Erythroblast (primary cell): ENCODE measurements around the gene DOCK1.

Source experiments
- DNase-seq, 2 experiments: peaks; one replicate each; lab custom pipeline; 2025; lab: John Stamatoyannopoulos, UW
- GATA1 ChIP-seq: IDR thresholded peaks from 2 replicates; pipeline ENCODE4 v1.6.1; 2011; ENCODE audit warnings: low read depth, mild to moderate bottlenecking, control low read depth, low read length, moderate library complexity
- POLR2A ChIP-seq: IDR thresholded peaks from 2 replicates; pipeline ENCODE4 v1.6.1; 2011; ENCODE audit warnings: mild to moderate bottlenecking, low read length

Gene DOCK1

DNA sequence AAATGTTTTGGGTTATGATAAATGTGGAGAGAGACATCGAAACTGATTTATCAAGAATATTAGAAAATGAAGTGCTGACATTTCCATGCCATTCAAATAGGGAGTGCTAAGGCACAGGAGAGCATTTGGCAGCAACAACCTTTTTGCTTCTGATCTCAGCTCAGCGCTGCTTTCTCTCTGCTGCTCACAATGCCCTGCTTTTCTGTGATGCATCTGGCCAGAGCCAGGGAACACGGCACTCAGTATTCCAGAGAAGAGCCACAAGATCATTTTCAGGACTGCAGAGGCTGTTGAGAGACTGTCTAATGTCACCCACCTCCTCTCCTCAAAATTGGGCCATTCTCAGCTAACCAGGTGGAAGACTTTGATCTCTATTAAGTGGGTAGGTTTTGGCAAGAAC, 263.0 kb downstream of the DOCK1 start:
- no peak for TF ChIP-seq POLR2A
- TF ChIP-seq GATA1, result no peak

DNA sequence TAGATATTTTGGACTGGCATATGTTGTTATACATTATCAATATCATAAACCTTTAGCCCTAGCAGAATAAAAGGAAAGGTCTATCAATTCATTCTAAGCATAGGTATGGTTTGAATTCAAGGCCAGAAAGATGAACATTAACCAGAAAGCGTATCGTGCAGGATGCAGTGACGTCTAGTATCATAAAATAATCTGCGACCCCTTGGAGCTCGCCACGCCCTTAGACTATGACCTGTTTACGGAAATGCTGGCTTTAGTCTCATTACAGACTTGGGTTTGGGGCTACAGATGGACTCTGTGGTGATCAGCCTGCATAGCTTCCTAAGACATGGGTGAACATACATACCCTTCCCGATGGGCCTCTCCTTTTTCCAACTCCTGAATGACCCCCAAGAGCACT, 269.6 kb downstream of the DOCK1 start:
- DNase-seq, result no peak
- no peak for TF ChIP-seq POLR2A
- no peak for TF ChIP-seq GATA1

More for the DNA sequence above, 263.0 kb downstream of the DOCK1 start:
- no peak for DNase-seq

DNA sequence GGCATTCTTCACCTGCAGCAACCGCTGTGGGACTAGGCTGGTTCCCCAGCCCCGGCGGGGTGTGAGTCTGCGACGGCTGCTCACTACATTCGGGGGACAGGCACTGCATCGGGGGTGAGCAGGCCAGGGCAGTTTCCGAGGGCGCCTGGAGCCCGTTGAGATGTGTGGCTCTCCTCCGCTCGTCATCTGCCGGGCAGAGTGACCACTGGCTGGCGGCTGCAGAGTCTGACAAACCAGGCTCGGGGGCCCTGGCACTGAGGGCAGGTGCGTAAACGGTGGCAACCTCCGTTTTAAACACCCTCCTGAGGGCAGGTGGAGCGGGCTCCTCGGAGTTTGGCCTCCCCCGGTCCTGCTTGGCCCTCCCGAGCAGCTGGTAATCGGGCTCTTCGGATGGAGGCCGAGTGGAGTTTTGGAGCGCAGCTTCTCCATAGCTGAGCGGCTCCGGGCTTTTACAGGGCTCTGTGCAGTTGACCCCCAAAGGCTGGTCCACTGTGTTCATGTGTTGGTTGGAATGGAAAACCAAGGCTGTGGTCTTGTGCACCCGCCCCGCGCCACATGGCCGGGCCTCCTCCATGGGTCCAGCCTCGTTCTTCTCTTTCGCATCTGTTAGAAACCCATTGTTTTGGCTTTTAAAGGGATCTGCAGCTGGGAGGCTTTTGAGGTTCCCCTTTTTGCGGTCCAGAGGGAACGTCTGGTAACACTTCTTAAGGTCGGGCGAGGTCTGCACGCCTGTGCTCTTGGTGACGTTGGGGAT, 270.3 kb downstream of the DOCK1 start:
- TF ChIP-seq GATA1 (no peak), POLR2A (no peak)
- no peak for DNase-seq

- no peak for TF ChIP-seq POLR2A
- TF ChIP-seq GATA1, result no peak
- DNase-seq, result no peak
Observed at GRCh38 chr10:127176649-127177048, 271.4 kb downstream of the DOCK1 start.

GRCh38 chr10:127179612-127180250, 274.5 kb downstream of the DOCK1 start:
- TF ChIP-seq POLR2A (no peak), GATA1 (no peak)
- no peak for DNase-seq

- no peak for DNase-seq
- no peak for TF ChIP-seq POLR2A
- no peak for TF ChIP-seq GATA1
Observed at GRCh38 chr10:127182161-127182560, 276.9 kb downstream of the DOCK1 start.

DNA sequence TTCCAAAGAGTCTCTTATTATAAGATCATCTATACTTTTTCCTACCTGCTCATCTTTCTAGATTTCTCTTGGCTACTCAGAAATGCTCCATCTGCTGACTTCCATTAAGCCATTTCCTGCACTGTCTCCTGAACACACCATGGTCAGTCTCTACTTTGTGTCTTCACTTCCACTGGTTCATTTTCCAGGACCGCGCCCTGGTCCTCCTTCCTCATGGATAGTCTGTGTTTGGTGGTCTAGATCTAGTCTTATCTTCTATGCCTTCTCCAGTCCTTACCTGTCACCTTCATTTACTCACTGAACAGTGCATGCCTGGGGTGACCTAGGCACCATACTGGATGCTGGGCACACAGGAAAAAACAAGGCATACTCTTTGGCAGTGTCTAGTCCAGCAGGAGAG, 279.4 kb downstream of the DOCK1 start:
- no peak for TF ChIP-seq POLR2A
- TF ChIP-seq GATA1, result no peak
- no peak for DNase-seq

DNA sequence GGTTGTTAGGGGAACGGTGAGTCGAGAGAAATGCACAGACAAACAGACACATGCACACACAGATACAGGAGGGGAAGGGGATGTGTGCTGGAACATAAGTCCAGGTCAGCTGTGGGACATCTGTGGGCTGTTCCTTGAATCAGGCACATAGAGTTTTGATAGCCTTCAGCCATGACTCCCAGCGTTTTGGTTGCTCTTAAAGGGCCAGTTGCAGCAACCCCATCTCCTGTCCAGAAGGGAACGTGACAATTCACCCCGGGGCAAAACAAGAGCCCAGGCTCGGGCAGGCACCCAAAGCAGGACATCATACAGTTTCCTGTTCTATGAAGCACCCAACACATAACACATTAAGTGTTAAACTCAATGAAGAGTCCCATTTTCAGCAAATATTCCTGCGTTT, 281.6 kb downstream of the DOCK1 start:
- no peak for TF ChIP-seq POLR2A
- no peak for TF ChIP-seq GATA1
- no peak for DNase-seq

- DNase-seq, result no peak
- TF ChIP-seq POLR2A, result no peak
- no peak for TF ChIP-seq GATA1
Observed at GRCh38 chr10:127189226-127189625, 284.0 kb downstream of the DOCK1 start.

- TF ChIP-seq GATA1 (no peak), POLR2A (no peak)
- DNase-seq, result no peak
Observed at GRCh38 chr10:127190427-127190826, 285.2 kb downstream of the DOCK1 start.

GRCh38 chr10:127193125-127193524, 287.9 kb downstream of the DOCK1 start:
- TF ChIP-seq POLR2A, result no peak
- TF ChIP-seq GATA1, result no peak
- DNase-seq, result no peak

DNA sequence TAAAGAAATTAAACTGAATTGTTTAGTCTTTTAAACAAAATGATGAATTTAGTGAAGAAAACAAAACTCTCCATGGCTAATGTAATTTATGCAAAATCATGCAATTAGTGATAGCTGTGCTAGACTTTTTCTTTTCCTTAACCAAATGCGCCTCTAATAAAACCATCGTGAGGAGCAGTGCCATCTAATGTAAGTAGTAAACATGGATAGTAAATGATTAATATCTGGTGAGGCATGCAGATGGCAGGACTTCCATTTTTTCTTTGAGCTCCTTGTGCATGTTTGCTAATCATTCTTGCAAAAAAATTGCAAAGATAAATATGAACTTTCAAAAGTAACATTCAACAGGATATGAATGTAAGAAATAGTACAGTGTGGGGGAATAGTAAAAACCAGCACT, 288.9 kb downstream of the DOCK1 start:
- TF ChIP-seq POLR2A, result no peak
- TF ChIP-seq GATA1, result no peak
- DNase-seq, result no peak

DNA sequence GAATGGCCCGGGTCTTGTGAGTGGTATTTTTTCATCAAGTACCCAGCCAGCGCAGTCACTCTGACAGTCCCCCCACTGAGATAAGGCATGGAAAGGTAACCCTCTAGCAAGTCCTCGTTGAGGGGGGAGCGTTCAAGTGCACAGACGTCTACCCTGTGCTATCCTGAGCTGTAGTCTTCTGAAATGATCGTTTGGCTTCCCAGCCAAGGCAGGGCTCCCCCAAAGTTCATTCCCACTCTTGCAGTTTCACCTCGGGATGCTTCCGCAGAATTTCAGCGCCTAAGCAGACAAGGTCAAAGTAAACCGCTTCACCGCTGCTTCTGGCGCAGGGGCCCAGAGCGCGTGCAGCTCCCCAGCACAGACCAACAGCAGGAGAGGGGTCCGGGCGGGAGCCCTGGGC, 289.4 kb downstream of the DOCK1 start:
- TF ChIP-seq POLR2A, result no peak
- TF ChIP-seq GATA1, result no peak
- no peak for DNase-seq

GRCh38 chr10:127195041-127195506, 289.8 kb downstream of the DOCK1 start:
- no peak for DNase-seq
- TF ChIP-seq GATA1 (no peak), POLR2A (no peak)
